H1 (cell line): ENCODE measurements around the gene DCDC1. TPM values are rescaled to one million over a fixed set of nuclear protein-coding genes. Genes with fewer than 3 reads are reported as not detected.

ENCODE experiments used
- BCL11A ChIP-seq, 2 experiments: IDR thresholded peaks; one replicate each; pipeline ENCODE4 v1.6.1; 2011; ENCODE audit warnings: low read depth in 2 of 2, low read length in 2 of 2, mild to moderate bottlenecking in 2 of 2
- RFX5 ChIP-seq: IDR thresholded peaks from 2 replicates; pipeline ENCODE4 v1.6.1; 2011; ENCODE audit warnings: low read depth, low read length, improper control_type of control experiment, borderline replicate concordance
- polyA plus RNA-seq, 7 experiments: library from polyadenylated mRNA; depleted of rRNA in 3 of 7; stranded (reverse) in 5 of 7; unstranded in 2 of 7; fragments of >200 nt in 5 of 7; fragments of 200-250 nt in 2 of 7; gene quantifications; 1 replicate in 5 of 7; 2 replicates in 1 of 7; 4 replicates in 1 of 7; pipeline versions ENCODE4 v1.2.1 to v1.2.3, GENCODE V29; 2011 to 2013; ENCODE audit warnings: missing spikeins in 2 of 7, mixed read lengths in 2 of 7
- total RNA-seq: library from RNA; stranded (reverse); fragmentation: NEBNext Ultra II Directional; extraction: Animal tissue kit (Norgen Biotek cat#: 25700); gene quantifications from 2 replicates; pipeline ENCODE4 v1.2.1, GENCODE V29; 2021
- TF ChIP-seq, protein P1 (sequence below): IDR thresholded peaks from 2 replicates; pipeline ENCODE4 v1.6.1; 2012; ENCODE audit warnings: low read length, inconsistent platforms
- TF ChIP-seq, protein P2 (sequence below): fragments of 300-600 bp; sonication (generic); IDR thresholded peaks from 2 replicates; pipeline ENCODE4 v1.7.1; 2012; ENCODE audit warnings: low read length, moderate library complexity, mild to moderate bottlenecking, inconsistent platforms; ENCODE audit not compliant: insufficient replicate concordance

The DCDC1 gene
- total and polyA plus RNA-seq, 2 of the 8 experiments (the other 6 are each of a cell fraction or from before 2014, with no cell fraction given): 0.15 to 0.56 TPM

DNA sequence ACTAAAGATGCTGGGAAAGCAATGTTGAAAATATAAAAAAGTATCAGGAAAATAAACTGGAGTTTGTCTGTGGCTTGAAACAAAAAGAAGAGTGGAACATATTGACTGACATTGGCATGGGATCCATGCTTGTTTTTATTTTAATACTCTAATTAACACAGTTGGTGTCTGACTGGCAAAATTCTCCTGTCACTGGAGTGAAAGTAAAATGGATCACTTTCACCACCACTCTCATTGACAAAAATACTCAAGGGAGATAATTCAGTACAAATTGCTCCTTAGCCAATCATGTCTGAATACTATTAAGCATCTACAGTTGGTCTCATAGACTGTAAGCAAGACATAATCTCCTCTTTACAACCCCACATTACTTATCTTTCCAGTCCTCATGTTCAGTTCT is 101.8 kb downstream of the DCDC1 start (continued):
- TF ChIP-seq, protein P1, sequence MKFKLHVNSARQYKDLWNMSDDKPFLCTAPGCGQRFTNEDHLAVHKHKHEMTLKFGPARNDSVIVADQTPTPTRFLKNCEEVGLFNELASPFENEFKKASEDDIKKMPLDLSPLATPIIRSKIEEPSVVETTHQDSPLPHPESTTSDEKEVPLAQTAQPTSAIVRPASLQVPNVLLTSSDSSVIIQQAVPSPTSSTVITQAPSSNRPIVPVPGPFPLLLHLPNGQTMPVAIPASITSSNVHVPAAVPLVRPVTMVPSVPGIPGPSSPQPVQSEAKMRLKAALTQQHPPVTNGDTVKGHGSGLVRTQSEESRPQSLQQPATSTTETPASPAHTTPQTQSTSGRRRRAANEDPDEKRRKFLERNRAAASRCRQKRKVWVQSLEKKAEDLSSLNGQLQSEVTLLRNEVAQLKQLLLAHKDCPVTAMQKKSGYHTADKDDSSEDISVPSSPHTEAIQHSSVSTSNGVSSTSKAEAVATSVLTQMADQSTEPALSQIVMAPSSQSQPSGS: no peak
- TF ChIP-seq BCL11A (IDR thresholded peaks at IDR 0.05; ENCODE audit: low read depth in 2 of 2, low read length in 2 of 2) (no peak), RFX5 (no peak)
- TF ChIP-seq, protein P2, sequence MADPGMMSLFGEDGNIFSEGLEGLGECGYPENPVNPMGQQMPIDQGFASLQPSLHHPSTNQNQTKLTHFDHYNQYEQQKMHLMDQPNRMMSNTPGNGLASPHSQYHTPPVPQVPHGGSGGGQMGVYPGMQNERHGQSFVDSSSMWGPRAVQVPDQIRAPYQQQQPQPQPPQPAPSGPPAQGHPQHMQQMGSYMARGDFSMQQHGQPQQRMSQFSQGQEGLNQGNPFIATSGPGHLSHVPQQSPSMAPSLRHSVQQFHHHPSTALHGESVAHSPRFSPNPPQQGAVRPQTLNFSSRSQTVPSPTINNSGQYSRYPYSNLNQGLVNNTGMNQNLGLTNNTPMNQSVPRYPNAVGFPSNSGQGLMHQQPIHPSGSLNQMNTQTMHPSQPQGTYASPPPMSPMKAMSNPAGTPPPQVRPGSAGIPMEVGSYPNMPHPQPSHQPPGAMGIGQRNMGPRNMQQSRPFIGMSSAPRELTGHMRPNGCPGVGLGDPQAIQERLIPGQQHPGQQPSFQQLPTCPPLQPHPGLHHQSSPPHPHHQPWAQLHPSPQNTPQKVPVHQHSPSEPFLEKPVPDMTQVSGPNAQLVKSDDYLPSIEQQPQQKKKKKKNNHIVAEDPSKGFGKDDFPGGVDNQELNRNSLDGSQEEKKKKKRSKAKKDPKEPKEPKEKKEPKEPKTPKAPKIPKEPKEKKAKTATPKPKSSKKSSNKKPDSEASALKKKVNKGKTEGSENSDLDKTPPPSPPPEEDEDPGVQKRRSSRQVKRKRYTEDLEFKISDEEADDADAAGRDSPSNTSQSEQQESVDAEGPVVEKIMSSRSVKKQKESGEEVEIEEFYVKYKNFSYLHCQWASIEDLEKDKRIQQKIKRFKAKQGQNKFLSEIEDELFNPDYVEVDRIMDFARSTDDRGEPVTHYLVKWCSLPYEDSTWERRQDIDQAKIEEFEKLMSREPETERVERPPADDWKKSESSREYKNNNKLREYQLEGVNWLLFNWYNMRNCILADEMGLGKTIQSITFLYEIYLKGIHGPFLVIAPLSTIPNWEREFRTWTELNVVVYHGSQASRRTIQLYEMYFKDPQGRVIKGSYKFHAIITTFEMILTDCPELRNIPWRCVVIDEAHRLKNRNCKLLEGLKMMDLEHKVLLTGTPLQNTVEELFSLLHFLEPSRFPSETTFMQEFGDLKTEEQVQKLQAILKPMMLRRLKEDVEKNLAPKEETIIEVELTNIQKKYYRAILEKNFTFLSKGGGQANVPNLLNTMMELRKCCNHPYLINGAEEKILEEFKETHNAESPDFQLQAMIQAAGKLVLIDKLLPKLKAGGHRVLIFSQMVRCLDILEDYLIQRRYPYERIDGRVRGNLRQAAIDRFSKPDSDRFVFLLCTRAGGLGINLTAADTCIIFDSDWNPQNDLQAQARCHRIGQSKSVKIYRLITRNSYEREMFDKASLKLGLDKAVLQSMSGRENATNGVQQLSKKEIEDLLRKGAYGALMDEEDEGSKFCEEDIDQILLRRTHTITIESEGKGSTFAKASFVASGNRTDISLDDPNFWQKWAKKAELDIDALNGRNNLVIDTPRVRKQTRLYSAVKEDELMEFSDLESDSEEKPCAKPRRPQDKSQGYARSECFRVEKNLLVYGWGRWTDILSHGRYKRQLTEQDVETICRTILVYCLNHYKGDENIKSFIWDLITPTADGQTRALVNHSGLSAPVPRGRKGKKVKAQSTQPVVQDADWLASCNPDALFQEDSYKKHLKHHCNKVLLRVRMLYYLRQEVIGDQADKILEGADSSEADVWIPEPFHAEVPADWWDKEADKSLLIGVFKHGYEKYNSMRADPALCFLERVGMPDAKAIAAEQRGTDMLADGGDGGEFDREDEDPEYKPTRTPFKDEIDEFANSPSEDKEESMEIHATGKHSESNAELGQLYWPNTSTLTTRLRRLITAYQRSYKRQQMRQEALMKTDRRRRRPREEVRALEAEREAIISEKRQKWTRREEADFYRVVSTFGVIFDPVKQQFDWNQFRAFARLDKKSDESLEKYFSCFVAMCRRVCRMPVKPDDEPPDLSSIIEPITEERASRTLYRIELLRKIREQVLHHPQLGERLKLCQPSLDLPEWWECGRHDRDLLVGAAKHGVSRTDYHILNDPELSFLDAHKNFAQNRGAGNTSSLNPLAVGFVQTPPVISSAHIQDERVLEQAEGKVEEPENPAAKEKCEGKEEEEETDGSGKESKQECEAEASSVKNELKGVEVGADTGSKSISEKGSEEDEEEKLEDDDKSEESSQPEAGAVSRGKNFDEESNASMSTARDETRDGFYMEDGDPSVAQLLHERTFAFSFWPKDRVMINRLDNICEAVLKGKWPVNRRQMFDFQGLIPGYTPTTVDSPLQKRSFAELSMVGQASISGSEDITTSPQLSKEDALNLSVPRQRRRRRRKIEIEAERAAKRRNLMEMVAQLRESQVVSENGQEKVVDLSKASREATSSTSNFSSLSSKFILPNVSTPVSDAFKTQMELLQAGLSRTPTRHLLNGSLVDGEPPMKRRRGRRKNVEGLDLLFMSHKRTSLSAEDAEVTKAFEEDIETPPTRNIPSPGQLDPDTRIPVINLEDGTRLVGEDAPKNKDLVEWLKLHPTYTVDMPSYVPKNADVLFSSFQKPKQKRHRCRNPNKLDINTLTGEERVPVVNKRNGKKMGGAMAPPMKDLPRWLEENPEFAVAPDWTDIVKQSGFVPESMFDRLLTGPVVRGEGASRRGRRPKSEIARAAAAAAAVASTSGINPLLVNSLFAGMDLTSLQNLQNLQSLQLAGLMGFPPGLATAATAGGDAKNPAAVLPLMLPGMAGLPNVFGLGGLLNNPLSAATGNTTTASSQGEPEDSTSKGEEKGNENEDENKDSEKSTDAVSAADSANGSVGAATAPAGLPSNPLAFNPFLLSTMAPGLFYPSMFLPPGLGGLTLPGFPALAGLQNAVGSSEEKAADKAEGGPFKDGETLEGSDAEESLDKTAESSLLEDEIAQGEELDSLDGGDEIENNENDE: no peak
- TF ChIP-seq, all 59 proteins: peak for 0
